H54 (cell line): ENCODE results near the gene SNX19.
A peak's percentile ranks its signal among the peaks of the same experiment; 100 is the strongest.

Source experiments
- DNase-seq: peaks from one replicate; pipeline ENCODE4 v3.0.0; 2011; ENCODE audit warnings: low spot score, mixed read lengths; ENCODE audit not compliant: insufficient read length
- FAIRE-seq: peaks from 3 replicates; lab custom pipeline; 2011; peaks lifted over from hg19 to GRCh38; lab: Jason Lieb, UNC
- POLR2A ChIP-seq: IDR thresholded peaks from 2 replicates; pipeline ENCODE4 v1.6.1; 2011; ENCODE audit warnings: low read depth, mild to moderate bottlenecking, low read length

The SNX19 gene

DNA sequence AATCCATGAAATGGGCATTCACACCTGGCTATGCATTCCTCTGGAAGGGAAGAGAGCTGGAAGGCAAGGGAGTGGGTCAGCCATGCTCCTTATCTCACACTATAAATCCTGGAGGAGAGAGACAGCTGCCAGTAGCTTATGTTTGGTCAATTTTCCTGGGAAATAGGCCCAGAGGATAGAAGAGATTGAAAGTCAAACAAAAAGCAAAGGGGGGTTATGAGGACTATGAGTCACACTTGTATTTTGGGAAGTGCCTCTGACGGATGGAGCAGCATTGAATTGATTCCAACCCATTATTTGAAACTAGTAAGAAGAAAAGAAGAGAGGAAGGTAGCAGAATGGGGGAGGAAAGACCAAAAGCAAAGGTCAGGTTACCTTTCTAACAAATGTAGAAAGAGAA, 25.0 kb downstream of the SNX19 start:
- TF ChIP-seq POLR2A = no peak
- FAIRE-seq (no peak), DNase-seq (no peak)

DNA sequence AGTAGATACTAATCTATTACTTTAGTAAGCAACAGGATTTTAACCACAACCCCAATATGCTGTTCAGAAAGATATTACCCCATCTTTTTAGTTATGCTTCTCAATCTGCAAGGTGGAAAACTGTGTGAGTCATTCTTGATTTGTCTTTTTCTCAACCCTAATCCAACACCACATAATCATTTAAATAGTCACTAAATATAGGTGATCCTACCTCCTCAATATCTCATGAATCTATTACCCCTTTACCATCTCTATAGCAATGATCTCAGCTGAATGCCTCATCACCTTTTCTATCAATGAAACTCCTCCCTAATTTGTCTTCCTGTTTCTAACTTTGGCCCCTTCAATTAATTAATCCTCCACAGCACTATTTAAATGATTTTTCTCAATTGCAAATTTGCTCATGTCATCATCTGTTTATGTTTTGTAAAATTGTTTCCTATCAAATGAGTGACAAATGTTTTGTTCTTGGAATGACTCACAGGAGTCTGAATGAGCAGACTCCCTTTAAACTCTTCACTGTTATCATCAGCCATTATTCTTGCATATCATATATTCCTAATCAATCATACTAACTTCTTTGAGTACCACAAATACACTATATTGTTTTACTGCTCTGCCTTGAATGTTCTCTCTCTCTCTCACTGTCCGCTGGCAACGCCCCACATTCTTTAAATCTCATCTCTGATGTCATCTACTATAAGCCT, 26.1 kb downstream of the SNX19 start:
- DNase-seq = no peak
- no peak for TF ChIP-seq POLR2A
- no peak for FAIRE-seq

DNA sequence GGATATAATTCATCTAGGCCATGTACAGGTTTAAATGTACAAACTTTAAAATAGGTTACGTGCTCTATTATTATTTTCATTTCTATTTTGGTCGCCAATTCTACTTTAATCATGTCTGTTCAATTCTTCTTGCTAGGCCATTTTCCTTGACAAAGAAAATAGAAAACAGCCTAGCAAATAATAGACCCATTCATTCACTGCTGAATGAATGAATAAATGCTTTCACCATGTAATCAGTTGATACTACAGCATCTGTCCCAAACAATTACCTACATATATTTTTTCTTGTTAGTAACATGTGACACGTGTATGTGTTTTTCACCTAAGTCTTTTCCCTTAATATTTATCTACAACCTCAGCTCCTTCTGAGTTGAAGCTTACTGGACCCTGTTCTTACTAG, 27.5 kb downstream of the SNX19 start:
- FAIRE-seq (no peak), DNase-seq (no peak)
- no peak for TF ChIP-seq POLR2A

DNA sequence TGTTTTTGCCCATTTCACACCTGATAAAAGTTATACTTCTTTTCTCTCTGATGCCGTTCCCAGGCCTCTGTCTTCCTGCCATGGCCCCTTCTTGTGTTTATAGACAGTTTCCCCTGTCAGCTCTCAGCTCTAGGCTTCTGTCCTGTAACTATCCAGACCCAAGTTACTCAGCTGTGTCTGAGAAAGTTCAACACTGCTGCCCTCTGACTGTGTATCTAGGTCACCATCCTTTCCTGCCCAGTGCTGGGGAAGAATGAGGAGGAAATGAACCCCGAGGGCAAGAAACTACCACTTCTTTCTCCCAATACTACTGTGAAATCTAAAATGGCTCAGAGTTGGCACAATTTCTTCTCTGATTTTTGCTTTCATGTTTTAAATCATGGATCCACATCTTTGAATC, 29.6 kb downstream of the SNX19 start:
- no peak for FAIRE-seq
- no peak for TF ChIP-seq POLR2A

DNA sequence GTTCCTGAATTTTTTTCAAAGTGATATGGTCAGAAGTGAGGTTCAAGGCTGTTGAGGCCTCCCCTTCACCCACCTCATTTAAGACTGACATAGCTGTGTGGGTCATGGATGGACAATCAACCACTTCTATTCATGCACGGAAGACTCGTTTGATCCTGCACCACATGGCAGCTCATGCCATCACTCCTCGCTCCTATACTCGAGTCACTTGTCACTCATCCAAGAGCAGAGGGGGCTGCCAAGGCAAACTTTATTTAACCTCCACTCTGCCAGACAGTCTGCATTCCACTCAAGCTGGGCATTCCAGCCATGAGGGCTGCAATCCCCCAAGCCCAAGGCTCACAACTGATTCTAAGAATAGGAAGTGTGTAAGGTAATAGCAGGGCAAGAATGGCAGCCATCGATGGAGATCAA, 34.1 kb downstream of the SNX19 start:
- no peak for TF ChIP-seq POLR2A
- FAIRE-seq (no peak), DNase-seq (no peak)

More for the DNA sequence above, 29.6 kb downstream of the SNX19 start:
- no peak for DNase-seq

DNA sequence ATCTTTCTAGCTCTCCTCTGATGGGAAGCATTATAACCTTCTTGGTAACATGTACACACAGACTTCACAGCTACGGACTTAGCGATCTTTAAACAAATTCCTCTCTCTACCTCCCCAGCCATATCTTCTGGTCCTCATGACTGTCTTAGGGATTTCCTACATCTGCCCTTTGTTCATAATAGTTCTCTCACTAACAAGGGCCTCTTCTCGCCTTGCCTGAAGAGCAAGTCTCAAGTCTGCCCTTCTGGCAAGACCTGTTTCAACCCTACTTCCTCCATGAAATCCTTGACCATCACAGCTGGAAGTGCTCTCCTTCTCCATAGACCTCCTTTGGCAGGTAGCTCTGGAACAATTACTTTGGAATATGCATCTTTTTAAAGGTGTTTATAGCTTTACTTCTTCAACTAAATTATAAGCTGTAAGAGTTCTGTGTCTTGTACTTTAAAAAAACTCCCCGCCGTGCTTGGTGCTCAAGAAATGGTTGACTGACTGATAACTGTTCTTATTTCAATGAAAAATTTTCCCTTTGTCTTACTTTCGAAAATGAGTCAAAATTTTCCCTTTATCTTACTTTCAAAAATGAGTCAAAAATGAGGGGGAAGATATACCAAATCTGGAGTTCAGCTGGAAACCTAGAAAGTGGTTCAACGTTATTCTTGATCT, 34.7 kb downstream of the SNX19 start:
- FAIRE-seq = no peak
- no peak for DNase-seq
- TF ChIP-seq POLR2A = no peak

DNA sequence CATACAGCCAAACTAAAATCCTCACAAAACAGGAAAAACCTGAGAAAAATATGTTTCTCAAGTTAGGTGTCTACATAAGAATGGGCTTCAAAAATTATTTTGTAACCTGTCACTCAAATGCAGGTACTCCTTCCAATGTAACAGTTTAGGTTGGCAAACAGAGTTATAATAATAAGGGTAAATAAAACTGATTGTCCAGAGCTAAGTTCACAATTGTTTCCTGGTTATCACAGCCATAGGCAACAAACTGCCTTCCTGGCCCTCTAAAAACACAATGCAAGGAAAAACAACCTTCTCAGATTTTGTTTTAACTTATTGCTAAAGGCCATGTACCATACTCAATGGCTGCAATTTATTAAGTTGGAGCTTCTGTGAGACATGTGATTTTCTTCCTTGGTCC, 36.4 kb downstream of the SNX19 start:
- DNase-seq (no peak), FAIRE-seq (no peak)

DNA sequence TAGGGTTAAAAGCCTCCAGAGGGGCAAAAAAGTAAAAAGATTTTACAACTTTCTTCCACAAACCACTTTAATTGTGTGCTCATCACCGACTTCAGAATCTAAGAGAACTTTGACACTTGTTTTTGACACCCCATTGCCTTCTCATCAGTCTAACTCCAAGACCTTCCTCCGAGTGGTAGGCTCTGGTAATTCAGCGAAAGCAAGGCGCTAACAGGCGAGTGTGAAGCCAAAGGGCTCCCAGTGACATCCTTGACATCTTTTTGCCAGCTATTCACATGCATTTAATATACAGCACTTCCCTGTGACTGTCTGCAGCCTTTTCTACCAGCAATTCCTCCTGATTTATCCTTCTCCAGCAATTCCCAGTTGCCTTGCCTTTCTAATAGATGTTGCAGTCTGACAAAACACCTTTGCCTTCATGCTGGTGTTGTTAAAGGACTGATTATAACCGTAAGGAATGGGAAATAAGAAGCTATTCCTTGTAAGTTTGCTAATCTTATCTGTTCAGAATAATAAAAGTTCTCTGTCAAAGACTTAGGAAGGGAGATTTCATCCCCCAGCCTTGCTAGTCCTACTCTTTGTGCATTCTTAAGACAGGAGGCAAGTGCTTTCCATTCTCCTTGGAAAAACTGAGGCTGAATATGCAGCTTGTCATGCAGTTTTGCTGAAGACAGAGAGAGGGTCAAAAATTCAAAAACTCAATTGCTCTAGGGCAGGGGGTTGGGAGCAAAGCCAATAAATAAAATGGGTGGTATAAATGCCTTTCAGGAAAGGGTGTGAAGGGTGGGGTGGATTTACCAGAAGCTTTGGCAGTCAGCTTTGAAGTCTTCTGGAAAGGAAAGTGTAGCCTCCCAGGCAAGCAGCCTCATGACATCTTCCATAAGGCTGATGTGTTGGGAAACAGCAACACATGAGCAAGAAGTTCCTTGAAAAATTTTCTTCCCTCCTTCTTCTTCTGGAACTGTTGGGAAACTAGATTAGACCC, 39.1 kb downstream of the SNX19 start:
- FAIRE-seq = no peak
- no peak for TF ChIP-seq POLR2A

More for the DNA sequence above, 36.4 kb downstream of the SNX19 start:
- TF ChIP-seq POLR2A = no peak

DNA sequence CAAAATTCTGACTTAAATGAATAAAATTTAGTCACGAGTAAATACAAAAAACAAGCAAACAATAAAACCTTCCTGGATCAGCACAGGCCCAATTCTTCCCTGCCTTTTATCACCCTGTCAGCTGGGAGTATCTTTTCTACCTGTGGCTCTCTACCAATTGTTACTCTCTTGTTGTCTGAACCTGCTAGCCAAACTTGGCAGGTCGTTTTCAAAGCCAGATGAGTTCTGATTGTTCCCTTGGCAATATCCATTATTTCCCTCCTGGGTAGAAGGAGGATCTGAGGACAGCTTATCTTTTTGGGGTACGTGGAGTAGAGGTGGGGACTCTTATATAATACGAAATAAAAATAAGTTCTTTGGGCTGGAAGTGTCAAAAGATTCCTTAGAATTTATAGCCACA, 40.2 kb downstream of the SNX19 start:
- no peak for FAIRE-seq

More for the DNA sequence above, 39.1 kb downstream of the SNX19 start:
- DNase-seq = no peak

DNA sequence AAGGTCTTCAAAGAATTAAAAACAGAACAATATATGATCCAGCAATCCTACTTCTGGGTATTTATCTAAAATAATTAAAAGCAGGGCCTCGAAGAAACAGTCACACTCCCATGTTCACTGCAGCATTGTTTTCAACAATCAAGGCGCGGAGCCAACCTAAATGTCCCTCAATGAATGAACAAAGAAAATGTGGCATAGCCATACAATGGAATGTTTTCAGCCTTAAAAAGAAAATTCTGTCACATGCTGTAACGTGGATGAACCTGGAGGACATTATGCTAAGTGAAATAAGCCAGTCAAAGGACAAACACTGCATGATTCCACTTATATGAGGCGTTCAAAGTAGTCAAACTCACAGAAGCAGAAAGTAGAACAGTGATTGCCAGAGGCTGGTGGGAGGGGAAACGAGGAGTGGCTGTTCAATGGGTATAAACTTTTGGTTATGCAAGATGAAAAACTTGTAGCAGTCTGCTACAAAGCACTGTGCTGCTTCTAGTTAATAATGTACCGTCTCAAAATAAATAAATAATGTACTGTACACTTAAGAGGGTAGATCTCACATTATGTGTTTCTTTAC, 41.2 kb downstream of the SNX19 start:
- DNase-seq (no peak), FAIRE-seq (no peak)
- no peak for TF ChIP-seq POLR2A

More for the DNA sequence above, 40.2 kb downstream of the SNX19 start:
- TF ChIP-seq POLR2A = no peak
- DNase-seq = no peak

DNA sequence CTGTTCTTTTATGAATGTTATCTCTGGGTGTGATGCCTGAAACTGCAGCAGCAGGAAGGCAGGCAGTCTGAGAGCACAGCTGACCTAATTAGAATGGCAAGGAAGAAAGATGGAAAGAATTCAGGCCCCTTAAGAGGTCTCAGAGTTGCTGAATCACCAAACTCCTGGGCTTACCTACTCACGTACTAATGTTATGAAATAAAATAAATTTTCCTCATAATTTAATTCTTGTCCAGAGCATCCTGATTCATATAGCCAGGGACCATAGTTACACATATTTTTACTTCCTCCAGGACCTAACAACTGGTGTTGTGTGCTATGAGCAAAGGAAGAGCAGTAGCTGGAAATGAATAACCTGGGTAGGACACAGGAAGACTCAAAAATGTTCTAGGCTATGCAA, 41.9 kb downstream of the SNX19 start:
- DNase-seq (no peak), FAIRE-seq (no peak)
- TF ChIP-seq POLR2A = no peak

DNA sequence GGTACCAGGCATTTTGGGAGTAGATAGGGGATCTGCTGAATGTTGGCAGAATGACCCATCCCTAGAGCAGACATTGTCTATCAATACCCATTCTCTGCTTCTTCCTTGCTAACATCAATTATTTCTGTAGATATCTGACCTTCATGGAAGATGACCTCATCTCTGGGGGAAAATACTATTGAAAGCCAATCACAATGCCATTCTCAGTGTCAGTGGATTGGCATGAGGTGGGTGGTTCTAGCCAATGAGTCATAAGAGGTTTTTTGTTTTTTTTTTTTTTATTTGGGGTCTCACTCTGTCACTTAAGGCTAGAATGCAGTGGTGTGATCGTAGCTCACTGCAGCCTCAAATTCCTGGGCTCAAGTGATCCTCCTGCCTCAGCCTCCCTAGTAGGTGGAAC, 42.5 kb downstream of the SNX19 start:
- DNase-seq (no peak), FAIRE-seq (peak; percentile 60)
- TF ChIP-seq POLR2A = no peak

DNA sequence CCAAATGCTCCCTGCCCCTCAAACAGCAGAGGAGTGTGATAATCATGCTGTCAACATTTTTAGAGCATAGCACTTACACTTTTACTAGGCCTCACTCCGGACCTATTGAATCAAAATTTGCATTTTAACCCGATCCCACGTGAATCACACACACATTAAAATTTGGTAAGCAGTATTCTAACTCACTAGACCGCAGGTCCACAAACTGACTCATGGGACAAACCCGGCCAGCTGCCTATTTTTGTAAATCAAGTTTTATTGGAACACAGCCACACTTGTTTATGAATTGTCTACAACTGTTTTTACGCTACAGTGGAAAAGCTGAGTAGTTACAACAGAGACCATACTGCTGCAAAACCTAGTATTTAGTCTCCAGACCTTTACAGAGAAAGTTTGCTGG, 43.3 kb downstream of the SNX19 start:
- FAIRE-seq (no peak), DNase-seq (no peak)
- TF ChIP-seq POLR2A = no peak

DNA sequence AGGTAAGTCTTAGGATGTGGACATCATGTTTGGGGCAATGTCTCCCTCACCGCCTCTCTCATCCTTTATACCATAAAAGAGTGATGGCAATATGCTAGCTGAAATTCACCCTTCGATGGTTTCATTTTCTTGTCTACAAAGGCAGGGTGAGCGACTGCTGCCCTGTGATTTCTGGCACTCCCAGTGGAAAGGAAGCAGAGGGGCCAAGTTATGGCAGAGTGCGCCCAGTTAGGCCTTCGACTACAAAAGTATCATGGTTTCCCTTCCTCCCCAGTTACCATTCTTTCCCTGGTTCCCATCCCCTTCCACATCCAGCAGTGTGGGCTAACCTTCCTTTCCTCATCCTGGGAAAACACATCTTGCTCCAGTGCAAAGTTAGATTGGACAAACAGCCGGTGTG, 43.8 kb downstream of the SNX19 start:
- FAIRE-seq (no peak), DNase-seq (no peak)
- no peak for TF ChIP-seq POLR2A
